ENCODE measurements around the gene GLOD5.

The GLOD5 gene

DNA sequence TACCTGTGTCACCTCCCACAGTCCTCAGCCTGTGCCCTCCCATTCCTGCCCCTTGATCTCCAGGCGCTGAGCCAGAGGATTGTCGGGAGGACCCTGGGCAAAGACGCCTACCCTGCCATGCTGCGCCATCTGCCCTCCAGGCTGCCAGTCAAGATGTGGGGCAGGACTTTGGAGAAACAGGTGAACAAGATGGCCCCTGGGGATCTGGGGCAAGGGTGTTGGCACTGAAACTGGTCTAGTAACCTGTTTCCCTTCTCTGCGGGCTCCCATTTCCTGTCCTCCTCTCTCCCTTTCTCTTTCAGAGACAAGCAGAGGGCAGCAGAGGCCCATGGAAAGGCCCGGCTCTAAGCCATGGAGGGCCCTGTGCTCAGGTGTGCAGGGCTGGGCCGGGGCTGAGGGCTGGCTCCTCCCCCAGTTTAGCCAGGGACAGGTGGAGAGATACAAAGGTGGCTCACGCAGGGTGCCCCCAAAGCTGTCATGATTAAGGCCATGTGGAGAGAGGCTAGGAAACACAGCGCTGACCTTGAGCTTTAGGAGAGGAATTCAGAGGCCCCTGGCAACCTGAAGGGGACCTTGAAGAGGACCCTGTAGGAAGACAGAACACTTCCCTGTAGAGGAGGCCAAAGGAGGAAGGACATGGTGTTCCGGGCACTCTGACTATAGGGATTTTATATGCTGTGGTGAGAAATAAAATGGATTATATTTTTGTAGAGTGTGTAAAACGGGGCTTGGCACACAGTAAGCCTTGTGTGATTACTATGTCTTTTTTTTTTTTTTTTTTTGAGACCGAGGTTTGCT lies at the start of gene GLOD5:
Gene GLOD5 (plus strand): TSS at position 74 of the 798 bp plus-strand sequence. CDS start 44 bp downstream, at position 118.
- ChIA-PET CTCF (interaction anchor here (1.3 kb wide), 1 partner anchor 13 kb away, joined by 3 read pairs; no protein-coding TSS in a partner anchor), POLR2A (no interaction called here)
- DNase-seq (ENCODE audit: extremely low spot score) = no peak
- TF ChIP-seq, protein P1, sequence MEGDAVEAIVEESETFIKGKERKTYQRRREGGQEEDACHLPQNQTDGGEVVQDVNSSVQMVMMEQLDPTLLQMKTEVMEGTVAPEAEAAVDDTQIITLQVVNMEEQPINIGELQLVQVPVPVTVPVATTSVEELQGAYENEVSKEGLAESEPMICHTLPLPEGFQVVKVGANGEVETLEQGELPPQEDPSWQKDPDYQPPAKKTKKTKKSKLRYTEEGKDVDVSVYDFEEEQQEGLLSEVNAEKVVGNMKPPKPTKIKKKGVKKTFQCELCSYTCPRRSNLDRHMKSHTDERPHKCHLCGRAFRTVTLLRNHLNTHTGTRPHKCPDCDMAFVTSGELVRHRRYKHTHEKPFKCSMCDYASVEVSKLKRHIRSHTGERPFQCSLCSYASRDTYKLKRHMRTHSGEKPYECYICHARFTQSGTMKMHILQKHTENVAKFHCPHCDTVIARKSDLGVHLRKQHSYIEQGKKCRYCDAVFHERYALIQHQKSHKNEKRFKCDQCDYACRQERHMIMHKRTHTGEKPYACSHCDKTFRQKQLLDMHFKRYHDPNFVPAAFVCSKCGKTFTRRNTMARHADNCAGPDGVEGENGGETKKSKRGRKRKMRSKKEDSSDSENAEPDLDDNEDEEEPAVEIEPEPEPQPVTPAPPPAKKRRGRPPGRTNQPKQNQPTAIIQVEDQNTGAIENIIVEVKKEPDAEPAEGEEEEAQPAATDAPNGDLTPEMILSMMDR (IDR thresholded peaks at IDR 0.05; ENCODE audit: control extremely low read depth, extremely low read depth, low read depth, missing control alignments) = no peak

DNA sequence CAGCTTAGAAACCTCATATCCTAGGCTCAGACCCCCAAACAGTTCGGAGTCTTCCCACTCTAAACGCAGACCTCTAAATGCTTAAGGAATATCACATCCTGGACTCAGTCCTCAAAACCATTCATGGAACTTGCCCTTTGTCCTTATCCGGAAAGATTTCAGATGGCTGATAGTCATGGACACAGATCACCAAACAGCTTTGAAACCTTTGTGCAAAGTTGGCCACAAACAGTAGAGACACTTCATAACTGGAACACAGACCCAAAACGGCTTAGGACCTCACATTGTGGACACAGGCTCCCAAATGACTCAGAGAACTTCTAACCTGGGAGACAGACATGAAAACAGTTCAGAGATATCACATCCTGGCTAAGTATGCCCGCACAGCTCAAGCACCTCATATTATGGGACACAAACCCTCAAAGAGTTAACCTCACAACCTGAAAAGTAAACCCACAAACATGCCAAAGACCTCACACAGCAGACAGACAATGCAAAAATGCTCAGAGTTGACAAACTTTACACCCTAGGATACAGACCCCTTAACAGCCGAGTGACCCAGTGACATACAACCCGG lies 49.5 kb upstream of the GLOD5 start:
- CTCF ChIA-PET = no interaction called here
- TF ChIP-seq, protein P1 (IDR thresholded peaks at IDR 0.05; ENCODE audit: control extremely low read depth, extremely low read depth, low read depth, missing control alignments) = no peak
- no peak for DNase-seq (ENCODE audit: extremely low spot score)
- POLR2A ChIA-PET = no interaction called here

DNA sequence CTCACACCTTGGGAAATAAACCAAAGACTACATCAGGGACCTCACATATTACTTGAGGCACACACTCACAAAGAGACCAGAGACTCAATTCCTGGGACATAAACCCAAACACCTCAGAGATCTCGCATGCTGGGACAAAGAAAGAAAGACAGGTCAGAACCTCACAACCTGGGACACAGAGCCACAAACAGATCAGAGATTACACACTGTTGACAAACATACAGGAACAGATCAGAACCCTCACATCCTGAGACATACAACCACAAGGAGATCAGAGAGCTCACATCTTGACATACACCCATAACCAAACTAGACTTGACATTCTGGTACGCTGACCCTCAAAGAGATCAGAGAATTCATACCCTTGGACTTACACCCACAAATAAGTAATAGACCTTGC lies 47.7 kb upstream of the GLOD5 start:
- ChIA-PET POLR2A (no interaction called here), CTCF (no interaction called here)
- no peak for DNase-seq (ENCODE audit: extremely low spot score)
- TF ChIP-seq, protein P1 (IDR thresholded peaks at IDR 0.05; ENCODE audit: control extremely low read depth, extremely low read depth, low read depth, missing control alignments) = no peak

DNA sequence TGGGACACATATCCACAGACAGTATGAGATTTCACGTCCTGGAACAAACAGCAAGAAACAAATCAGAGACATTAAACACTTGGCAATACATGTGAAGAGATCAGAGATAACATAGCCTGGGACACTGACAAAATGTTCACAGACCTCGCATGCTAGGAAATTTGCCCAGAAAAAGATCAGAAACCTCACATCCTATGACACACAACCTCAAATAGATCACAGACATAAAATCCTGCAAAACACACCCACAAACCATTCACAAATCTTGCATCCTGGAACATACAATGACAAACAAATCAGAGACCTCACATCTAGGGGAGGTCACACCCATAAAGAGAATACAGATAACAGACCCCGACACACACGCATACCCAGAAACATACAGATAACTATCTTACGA lies 47.0 kb upstream of the GLOD5 start:
- no peak for DNase-seq (ENCODE audit: extremely low spot score)
- ChIA-PET CTCF (no interaction called here), POLR2A (no interaction called here)
- TF ChIP-seq, protein P1 (IDR thresholded peaks at IDR 0.05; ENCODE audit: control extremely low read depth, extremely low read depth, low read depth, missing control alignments) = no peak

DNA sequence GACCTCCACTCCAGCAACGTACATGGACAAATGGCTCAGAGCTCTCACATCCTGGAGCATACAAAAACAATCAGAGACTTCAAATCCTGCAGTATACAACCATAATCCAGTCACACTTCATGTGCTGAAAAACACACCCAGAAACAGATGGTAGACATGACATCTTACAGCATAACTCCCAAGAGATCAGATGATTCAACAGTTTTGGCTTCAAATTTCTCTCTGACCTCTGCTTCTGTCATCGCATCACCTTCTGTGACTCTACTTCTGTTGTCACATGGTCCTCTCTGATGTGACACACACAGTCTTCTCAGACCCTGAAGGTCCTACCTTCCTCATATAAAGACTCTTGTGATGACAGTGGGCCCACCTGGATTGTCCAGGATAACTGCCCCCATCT lies 46.5 kb upstream of the GLOD5 start:
- DNase-seq (ENCODE audit: extremely low spot score) = no peak
- CTCF ChIA-PET = no interaction called here
- POLR2A ChIA-PET = no interaction called here
- TF ChIP-seq, protein P1 (IDR thresholded peaks at IDR 0.05; ENCODE audit: control extremely low read depth, extremely low read depth, low read depth, missing control alignments) = no peak

DNA sequence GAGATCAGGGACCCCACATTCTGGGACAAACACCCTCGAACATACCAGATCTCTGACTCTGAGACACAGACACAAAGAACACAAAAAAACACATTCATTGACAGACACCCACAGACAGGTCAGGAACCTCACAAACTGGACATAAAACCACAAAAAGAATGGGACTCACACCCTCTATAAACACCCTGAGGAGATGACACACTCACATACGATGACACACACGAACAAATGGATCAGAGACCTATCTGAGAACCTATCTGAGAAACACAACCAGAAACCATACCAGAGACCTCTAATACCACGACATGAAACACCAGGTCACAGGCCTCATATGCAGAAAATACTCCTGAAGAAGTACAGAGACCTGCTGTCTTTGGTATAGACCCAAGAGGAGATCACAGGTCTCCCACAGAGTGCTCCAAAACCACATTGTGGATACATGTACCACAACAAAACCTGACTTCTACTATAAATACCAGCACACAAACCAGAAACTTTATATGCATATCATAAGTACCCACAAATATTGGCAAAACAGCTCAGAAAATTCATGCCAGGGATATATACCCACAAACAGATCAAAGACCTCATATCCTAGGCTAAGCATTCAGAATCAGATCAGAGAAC lies 45.6 kb upstream of the GLOD5 start:
- ChIA-PET CTCF (no interaction called here), POLR2A (no interaction called here)
- no peak for DNase-seq (ENCODE audit: extremely low spot score)
- TF ChIP-seq, protein P1 (IDR thresholded peaks at IDR 0.05; ENCODE audit: control extremely low read depth, extremely low read depth, low read depth, missing control alignments) = no peak
